Thyroid gland (tissue), 4 donors: ENCODE data around the gene COX18. TPM values are rescaled to one million over a fixed set of nuclear protein-coding genes. Genes with fewer than 3 reads are reported as not detected.

ENCODE experiments used
- DNase-seq, 2 donors: peaks; one replicate each; pipeline ENCODE4 v3.0.0-alpha.2; 2019
- H3K27ac ChIP-seq, 3 donors: fragments of 200-600 bp; sonication (generic); 1 replicate in 2 of 3; 2 replicates in 1 of 3; pipeline ENCODE4 v1.5.1; 2016 to 2019; ENCODE audit warnings: mild to moderate bottlenecking in 1 of 3, moderate library complexity in 1 of 3
- H3K27me3 ChIP-seq: fragments of 200-600 bp; sonication (generic); one replicate; pipeline ENCODE4 v1.5.1; 2019
- H3K36me3 ChIP-seq, 2 donors: fragments of 200-600 bp; sonication (generic); one replicate each; pipeline ENCODE4 v1.5.1; 2016 to 2019
- H3K4me1 ChIP-seq, 2 donors: fragments of 200-600 bp; sonication (generic); one replicate each; pipeline ENCODE4 v1.5.1; 2017 to 2019
- H3K4me3 ChIP-seq, 3 donors: fragments of 200-600 bp; sonication (generic); replicated peaks in 1 of 3; 1 replicate in 2 of 3; 2 replicates in 1 of 3; pipeline ENCODE4 v1.5.1; 2016; ENCODE audit warnings: mild to moderate bottlenecking in 1 of 3
- H3K9me3 ChIP-seq: fragments of 200-600 bp; sonication (generic); one replicate; pipeline ENCODE4 v1.5.1; 2017
- POLR2A ChIP-seq, 2 donors: fragments of 450-650 bp; IDR thresholded peaks; one replicate each; pipeline ENCODE4 v1.6.1; 2017; ENCODE audit warnings: antibody characterized with exemption in 2 of 2, mild to moderate bottlenecking in 2 of 2, moderate library complexity in 1 of 2
- WGBS, 2 donors: methylation state at CpG; one replicate each; pipeline ENCODE4 v1.1.5; 2017; 5-methylcytosine and 5-hydroxymethylcytosine counted together
- intact Hi-C: fragments of 100-400 bp; cut with DNase I; formaldehyde crosslinking; loops from one replicate; pipeline ENCODE4 v1.15.1; 2023
- total RNA-seq, 4 donors: library from RNA; depleted of rRNA; stranded (reverse); fragments of >200 nt; gene quantifications; one replicate each; pipeline ENCODE4 v1.2.3, GENCODE V29; 2016
- TF ChIP-seq, protein P1 (sequence below), 6 experiments: fragments of 200-600 bp in 3 of 6; fragments of 450-650 bp in 3 of 6; sonication (generic) in 3 of 6; IDR thresholded peaks; one replicate each; pipeline ENCODE4 v1.5.1; 2016 to 2019; ENCODE audit warnings: antibody characterized with exemption in 6 of 6, mild to moderate bottlenecking in 2 of 6, inconsistent platforms in 1 of 6, moderate library complexity in 1 of 6

The COX18 gene
- total RNA-seq, 4 donors from 2014 or later: 21.2 to 37.2 (median 24.9) TPM

DNA sequence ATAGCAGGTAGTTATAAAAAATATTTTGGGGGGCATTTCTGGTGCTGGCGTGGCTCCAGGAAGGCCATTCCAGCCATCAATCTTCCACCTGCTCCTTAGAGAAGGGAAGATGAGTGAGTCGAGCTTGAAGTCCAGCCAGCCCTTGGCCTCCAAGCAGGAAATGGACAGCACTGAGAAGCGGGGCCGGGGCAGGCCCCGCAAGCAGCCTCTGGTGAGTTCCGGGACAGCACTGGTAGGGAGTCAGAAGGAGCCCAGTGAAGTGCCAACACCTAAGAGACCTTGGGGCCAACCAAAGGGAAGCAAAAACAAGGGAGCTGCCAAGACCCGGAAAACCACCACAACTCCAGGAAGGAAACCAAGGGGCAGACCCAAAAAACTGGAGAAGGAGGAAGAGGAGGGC is 29.2 kb upstream of the COX18 start:
- H3K27me3 ChIP-seq: no peaks in the 10 kb centered on the region
- no peaks in the 10 kb centered on the region for H3K9me3 ChIP-seq
- H3K27ac ChIP-seq: no peak overlapping the region
- no peaks in the 10 kb centered on the region for H3K4me1 ChIP-seq
- peaks cover 26 to 34% of the 10 kb centered on the region in 2 donors for H3K36me3 ChIP-seq
- intact Hi-C loops: no loop called here
- no peak for DNase-seq
- no peak for TF ChIP-seq POLR2A (IDR thresholded peaks at IDR 0.05)
- TF ChIP-seq, protein P1, sequence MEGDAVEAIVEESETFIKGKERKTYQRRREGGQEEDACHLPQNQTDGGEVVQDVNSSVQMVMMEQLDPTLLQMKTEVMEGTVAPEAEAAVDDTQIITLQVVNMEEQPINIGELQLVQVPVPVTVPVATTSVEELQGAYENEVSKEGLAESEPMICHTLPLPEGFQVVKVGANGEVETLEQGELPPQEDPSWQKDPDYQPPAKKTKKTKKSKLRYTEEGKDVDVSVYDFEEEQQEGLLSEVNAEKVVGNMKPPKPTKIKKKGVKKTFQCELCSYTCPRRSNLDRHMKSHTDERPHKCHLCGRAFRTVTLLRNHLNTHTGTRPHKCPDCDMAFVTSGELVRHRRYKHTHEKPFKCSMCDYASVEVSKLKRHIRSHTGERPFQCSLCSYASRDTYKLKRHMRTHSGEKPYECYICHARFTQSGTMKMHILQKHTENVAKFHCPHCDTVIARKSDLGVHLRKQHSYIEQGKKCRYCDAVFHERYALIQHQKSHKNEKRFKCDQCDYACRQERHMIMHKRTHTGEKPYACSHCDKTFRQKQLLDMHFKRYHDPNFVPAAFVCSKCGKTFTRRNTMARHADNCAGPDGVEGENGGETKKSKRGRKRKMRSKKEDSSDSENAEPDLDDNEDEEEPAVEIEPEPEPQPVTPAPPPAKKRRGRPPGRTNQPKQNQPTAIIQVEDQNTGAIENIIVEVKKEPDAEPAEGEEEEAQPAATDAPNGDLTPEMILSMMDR (IDR thresholded peaks at IDR 0.05): no peak
- 79 to 91% methylated on average over 7 of the region's 7 CpGs for WGBS, 2 donors
- no peak overlapping the region for H3K4me3 ChIP-seq

DNA sequence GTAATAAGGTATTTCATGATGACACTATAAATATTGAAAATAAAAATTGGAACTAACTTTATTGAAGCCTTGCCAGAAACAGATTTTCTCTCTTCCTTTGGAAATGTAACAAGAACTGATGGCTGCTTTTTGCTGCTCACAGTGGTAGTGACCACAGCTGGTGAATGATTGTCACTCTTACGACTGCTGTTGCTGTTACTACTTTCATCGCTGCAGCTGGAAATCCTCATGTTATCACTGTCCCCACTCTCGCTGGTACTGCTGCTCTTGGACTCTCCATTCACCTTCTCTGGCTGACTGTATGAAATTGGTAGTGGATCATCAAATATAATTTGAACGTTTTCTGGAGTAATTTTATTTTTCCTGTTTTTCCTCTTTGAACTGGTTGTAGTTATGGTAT is 28.5 kb upstream of the COX18 start:
- no peak for TF ChIP-seq POLR2A (IDR thresholded peaks at IDR 0.05)
- TF ChIP-seq, protein P1 (IDR thresholded peaks at IDR 0.05): no peak
- 89 to 90% methylated on average over 4 of the region's 4 CpGs for WGBS, 2 donors
- no peaks in the 10 kb centered on the region for H3K27me3 ChIP-seq
- peaks cover 26 to 34% of the 10 kb centered on the region in 2 donors for H3K36me3 ChIP-seq
- DNase-seq: no peak
- no peaks in the 10 kb centered on the region for H3K9me3 ChIP-seq
- intact Hi-C loops: no loop called here
- H3K4me3 ChIP-seq: no peak overlapping the region
- H3K4me1 ChIP-seq: no peaks in the 10 kb centered on the region
- no peak overlapping the region for H3K27ac ChIP-seq

DNA sequence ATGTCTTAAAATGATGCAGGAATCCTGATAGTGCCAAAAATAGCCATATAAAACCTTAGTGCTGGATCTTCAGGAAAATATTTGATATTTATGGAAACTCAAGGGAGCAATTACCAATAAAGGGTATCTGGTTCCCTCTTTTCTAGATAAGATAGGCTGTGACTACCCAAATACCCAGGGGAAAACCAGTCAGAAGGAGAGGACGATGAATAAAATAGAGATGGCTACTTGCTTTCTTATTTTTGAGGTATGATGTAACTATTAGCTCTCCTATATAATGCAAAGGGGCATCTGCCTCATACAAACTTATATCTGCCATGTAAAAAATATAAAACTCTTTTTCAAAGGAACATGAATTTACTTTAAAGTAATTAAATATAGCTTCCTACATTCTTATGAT is 23.4 kb upstream of the COX18 start:
- TF ChIP-seq, protein P1 (IDR thresholded peaks at IDR 0.05): no peak
- no peak for TF ChIP-seq POLR2A (IDR thresholded peaks at IDR 0.05)
- intact Hi-C loops: no loop called here
- Histone ChIP-seq H3K4me1 (no peaks in the 10 kb centered on the region), H3K27ac (no peak overlapping the region), H3K9me3 (no peaks in the 10 kb centered on the region), H3K4me3 (no peak overlapping the region), H3K36me3 (peaks cover 29 to 41% of the 10 kb centered on the region in 2 donors), H3K27me3 (no peaks in the 10 kb centered on the region)
- WGBS, 2 donors: 86 to 89% methylated on average over 1 of the region's 1 CpG
- no peak for DNase-seq

DNA sequence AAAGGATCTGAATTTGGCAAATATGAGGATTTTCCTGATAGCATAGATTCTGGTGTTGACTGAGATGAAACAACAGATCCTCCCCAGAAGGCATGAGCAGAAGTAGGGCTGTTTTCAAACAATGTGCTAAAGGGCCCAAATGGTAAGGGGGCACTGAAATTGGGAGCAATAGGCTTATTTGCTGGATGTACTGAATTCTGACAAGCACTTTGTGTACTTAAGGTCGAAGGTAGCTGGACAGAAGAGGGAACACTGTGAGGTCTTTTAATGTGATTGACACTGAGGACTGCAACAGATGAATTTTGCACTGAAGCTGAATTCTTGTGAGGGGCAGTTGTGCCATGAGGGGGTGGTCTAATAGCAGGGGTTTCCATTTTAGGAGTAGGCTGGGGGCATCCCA is 21.2 kb upstream of the COX18 start:
- no peaks in the 10 kb centered on the region for H3K27me3 ChIP-seq
- H3K27ac ChIP-seq: no peak overlapping the region
- H3K4me3 ChIP-seq: no peak overlapping the region
- WGBS, 2 donors: 83 to 92% methylated on average over 1 of the region's 1 CpG
- intact Hi-C loops: no loop called here
- H3K9me3 ChIP-seq: no peaks in the 10 kb centered on the region
- H3K4me1 ChIP-seq: no peaks in the 10 kb centered on the region
- no peak for DNase-seq
- H3K36me3 ChIP-seq: peaks cover 24 to 32% of the 10 kb centered on the region in 2 donors
- no peak for TF ChIP-seq POLR2A (IDR thresholded peaks at IDR 0.05)
- TF ChIP-seq, protein P1 (IDR thresholded peaks at IDR 0.05): no peak

DNA sequence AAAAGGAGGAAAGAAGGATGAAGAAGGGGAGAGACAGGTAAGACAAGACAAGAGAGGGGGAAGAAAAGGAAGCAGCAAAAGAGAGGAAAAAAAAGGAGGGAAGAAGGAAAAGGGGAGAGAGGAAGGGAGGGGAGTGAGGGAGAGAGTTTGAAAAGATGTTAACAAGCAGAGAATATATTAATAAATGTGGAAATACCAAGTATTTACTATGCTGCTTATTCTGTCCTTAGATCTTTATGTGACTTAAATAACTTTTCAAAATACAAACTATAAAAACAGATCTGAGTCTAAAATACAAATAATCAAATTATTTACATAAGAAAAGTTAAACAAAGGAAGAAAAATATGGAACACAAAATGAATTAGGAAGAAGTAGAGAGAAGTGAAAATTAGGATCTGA is 18.4 kb upstream of the COX18 start:
- Histone ChIP-seq H3K9me3 (no peaks in the 10 kb centered on the region), H3K27ac (no peak overlapping the region), H3K27me3 (no peaks in the 10 kb centered on the region), H3K4me3 (no peak overlapping the region), H3K36me3 (peaks cover 15 to 26% of the 10 kb centered on the region in 2 donors), H3K4me1 (no peaks in the 10 kb centered on the region)
- intact Hi-C loops: no loop called here
- DNase-seq: no peak
- TF ChIP-seq, protein P1 (IDR thresholded peaks at IDR 0.05): no peak
- no peak for TF ChIP-seq POLR2A (IDR thresholded peaks at IDR 0.05)
